Parathyroid adenoma (tissue), 2 donors: ENCODE data around the gene PARS2.

Experiments
- H2AFZ ChIP-seq: fragments of 300-600 bp; sonication (generic); one replicate; pipeline ENCODE4 v1.7.0; 2017; ENCODE audit warnings: antibody characterized with exemption, mild to moderate bottlenecking
- H3K27ac ChIP-seq: fragments of 300-600 bp; sonication (generic); one replicate; pipeline ENCODE4 v1.7.0; 2017
- H3K27me3 ChIP-seq: fragments of 300-600 bp; sonication (generic); one replicate; pipeline ENCODE4 v1.7.0; 2017; ENCODE audit warnings: low read length; ENCODE audit not compliant: control insufficient read depth, insufficient read depth
- H3K36me3 ChIP-seq: fragments of 300-600 bp; sonication (generic); one replicate; pipeline ENCODE4 v1.7.0; 2017; ENCODE audit warnings: low read length; ENCODE audit not compliant: control insufficient read depth, insufficient read depth
- H3K4me1 ChIP-seq: fragments of 300-600 bp; sonication (generic); one replicate; pipeline ENCODE4 v1.7.0; 2017; ENCODE audit warnings: control low read depth
- H3K4me2 ChIP-seq: fragments of 300-600 bp; sonication (generic); one replicate; pipeline ENCODE4 v1.7.0; 2017; ENCODE audit warnings: low read length
- H3K4me3 ChIP-seq: fragments of 300-600 bp; sonication (generic); one replicate; pipeline ENCODE4 v1.7.0; 2017; ENCODE audit warnings: low read depth, low read length
- H3K79me2 ChIP-seq: fragments of 300-600 bp; sonication (generic); one replicate; pipeline ENCODE4 v1.7.0; 2017; ENCODE audit warnings: control low read depth
- H3K9ac ChIP-seq: fragments of 300-600 bp; sonication (generic); one replicate; pipeline ENCODE4 v1.7.0; 2017; ENCODE audit warnings: mild to moderate bottlenecking
- H3K9me3 ChIP-seq: fragments of 300-600 bp; sonication (generic); one replicate; pipeline ENCODE4 v1.7.0; 2017; ENCODE audit warnings: low read length; ENCODE audit not compliant: control insufficient read depth
- TF ChIP-seq, protein P1 (sequence below): fragments of 300-600 bp; sonication (generic); IDR thresholded peaks from one replicate; pipeline ENCODE4 v1.7.0; 2017; ENCODE audit warnings: antibody characterized with exemption, mild to moderate bottlenecking
- donor health status: primary hyperparathyroidism.

PARS2 gene

DNA sequence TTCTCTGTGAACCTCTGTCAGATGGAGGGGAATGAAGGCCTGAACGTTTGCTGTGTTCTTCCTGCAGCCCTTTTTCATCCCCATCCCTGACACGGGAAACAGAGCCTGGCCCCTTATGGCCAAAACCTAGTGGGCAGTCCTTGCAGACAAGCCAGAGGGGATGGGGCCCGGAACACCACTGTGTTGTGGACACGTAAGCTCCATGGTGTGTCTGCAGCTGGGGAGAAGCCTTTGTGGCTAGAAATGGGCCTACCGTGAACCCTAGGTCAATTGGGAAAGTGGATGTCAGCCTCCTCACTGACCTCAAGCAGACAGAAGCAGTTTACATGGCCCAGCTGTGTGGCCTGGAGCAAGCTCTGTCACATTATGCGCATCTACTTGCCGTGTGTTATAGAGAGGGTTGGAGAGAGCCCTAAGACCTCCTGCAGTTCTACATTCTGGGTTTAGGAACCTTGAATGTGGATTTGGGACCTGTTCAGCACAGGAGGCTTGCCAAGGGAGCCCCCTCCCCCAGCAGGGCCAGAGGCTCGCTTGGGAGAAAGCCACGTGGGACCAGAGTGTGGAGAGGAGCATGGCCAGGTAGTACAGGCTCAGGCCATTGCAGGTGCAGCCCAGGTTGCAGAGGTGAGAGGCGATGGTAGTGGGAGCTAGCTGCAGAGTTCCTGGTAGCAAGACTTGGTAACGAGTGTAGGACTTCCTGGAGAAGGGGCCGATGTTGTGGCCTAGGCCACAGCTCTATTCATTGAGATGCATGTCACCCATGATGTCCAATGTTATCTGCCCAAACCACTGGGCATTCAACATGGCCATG lies 20.7 kb downstream of the PARS2 start:
- no peaks in the 10 kb centered on the region for H3K9me3 ChIP-seq
- H3K4me3 ChIP-seq = no peak overlapping the region
- no peak overlapping the region for H3K4me2 ChIP-seq
- H3K79me2 ChIP-seq = no peaks in the 10 kb centered on the region
- no peaks in the 10 kb centered on the region for H3K27me3 ChIP-seq
- no peaks in the 10 kb centered on the region for H3K4me1 ChIP-seq
- H3K27ac ChIP-seq = no peak overlapping the region
- no peak overlapping the region for H2AFZ ChIP-seq
- no peak overlapping the region for H3K9ac ChIP-seq
- H3K36me3 ChIP-seq = no peaks in the 10 kb centered on the region
- TF ChIP-seq, protein P1, sequence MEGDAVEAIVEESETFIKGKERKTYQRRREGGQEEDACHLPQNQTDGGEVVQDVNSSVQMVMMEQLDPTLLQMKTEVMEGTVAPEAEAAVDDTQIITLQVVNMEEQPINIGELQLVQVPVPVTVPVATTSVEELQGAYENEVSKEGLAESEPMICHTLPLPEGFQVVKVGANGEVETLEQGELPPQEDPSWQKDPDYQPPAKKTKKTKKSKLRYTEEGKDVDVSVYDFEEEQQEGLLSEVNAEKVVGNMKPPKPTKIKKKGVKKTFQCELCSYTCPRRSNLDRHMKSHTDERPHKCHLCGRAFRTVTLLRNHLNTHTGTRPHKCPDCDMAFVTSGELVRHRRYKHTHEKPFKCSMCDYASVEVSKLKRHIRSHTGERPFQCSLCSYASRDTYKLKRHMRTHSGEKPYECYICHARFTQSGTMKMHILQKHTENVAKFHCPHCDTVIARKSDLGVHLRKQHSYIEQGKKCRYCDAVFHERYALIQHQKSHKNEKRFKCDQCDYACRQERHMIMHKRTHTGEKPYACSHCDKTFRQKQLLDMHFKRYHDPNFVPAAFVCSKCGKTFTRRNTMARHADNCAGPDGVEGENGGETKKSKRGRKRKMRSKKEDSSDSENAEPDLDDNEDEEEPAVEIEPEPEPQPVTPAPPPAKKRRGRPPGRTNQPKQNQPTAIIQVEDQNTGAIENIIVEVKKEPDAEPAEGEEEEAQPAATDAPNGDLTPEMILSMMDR = no peak

DNA sequence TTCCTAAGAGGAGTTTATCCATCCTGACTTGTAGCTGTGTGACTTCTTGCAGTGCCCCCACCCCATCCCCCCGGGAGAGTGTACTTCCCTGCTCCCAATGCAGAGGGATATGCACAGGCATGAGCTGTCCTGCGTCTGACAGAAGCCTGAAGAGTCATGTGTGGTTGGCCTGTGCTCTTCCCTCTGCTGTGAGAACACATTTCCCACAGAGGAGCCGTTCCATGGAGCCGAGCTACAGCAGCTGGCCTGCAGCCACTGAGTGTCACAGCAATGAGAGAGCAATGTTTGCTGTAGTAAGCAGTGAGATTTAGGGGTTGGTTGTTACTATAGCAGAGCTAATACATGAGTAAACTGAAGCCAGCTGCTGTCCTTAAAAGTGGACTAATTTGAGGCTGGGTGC lies 22.0 kb downstream of the PARS2 start:
- TF ChIP-seq, protein P1 = no peak
- H3K4me2 ChIP-seq = no peak overlapping the region
- no peaks in the 10 kb centered on the region for H3K9me3 ChIP-seq
- no peak overlapping the region for H3K27ac ChIP-seq
- H3K27me3 ChIP-seq = no peaks in the 10 kb centered on the region
- no peaks in the 10 kb centered on the region for H3K4me1 ChIP-seq
- no peaks in the 10 kb centered on the region for H3K79me2 ChIP-seq
- H3K4me3 ChIP-seq = no peak overlapping the region
- H3K9ac ChIP-seq = no peak overlapping the region
- H2AFZ ChIP-seq = no peak overlapping the region
- H3K36me3 ChIP-seq = no peaks in the 10 kb centered on the region

DNA sequence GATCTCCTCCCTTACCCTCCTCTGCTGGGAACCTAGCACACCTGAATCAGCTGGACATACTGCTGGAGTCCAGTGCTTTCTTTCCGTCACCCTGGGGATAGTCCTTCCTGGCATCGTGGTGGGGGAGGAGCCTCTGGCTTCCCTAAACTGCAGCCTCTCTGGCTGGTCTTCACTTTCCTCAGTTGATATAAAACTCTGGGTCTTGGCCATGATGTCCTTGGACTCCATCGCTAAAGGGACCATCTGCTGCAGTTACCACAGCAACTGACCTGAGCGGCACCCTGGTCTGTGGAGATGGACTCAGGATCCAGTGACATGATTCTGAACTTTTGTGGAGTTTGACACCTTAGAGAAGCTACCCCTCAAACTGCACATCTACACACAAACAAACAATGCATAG lies 22.8 kb downstream of the PARS2 start:
- H3K27ac ChIP-seq = no peak overlapping the region
- H2AFZ ChIP-seq = no peak overlapping the region
- no peak overlapping the region for H3K4me3 ChIP-seq
- TF ChIP-seq, protein P1 = no peak
- no peaks in the 10 kb centered on the region for H3K79me2 ChIP-seq
- no peak overlapping the region for H3K9ac ChIP-seq
- no peaks in the 10 kb centered on the region for H3K9me3 ChIP-seq
- H3K4me1 ChIP-seq = no peaks in the 10 kb centered on the region
- H3K27me3 ChIP-seq = no peaks in the 10 kb centered on the region
- no peak overlapping the region for H3K4me2 ChIP-seq
- H3K36me3 ChIP-seq = no peaks in the 10 kb centered on the region

DNA sequence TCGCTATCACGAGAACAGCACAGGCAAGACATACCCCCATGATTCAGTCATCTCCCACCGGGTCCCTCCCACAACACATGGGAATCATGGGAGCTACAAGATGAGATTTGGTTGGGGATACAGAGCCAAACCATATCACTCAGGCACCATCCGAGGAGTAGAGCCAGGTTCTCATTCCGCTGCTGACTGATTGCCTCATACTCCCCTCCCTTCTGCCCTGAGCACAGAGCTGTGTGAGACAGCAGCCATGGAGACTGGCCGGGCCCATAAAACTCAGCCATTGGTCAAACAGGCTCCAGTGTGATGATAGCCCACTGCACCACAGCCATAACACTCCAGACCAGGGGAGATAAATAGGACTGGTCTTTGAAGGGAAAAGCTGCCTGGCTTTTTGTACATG lies 26.1 kb downstream of the PARS2 start:
- Histone ChIP-seq H3K36me3 (no peaks in the 10 kb centered on the region), H2AFZ (no peak overlapping the region), H3K27ac (no peak overlapping the region), H3K79me2 (no peaks in the 10 kb centered on the region), H3K9me3 (no peaks in the 10 kb centered on the region), H3K9ac (no peak overlapping the region), H3K4me1 (no peaks in the 10 kb centered on the region), H3K27me3 (no peaks in the 10 kb centered on the region), H3K4me2 (no peak overlapping the region), H3K4me3 (no peak overlapping the region)
- TF ChIP-seq, protein P1 = no peak

DNA sequence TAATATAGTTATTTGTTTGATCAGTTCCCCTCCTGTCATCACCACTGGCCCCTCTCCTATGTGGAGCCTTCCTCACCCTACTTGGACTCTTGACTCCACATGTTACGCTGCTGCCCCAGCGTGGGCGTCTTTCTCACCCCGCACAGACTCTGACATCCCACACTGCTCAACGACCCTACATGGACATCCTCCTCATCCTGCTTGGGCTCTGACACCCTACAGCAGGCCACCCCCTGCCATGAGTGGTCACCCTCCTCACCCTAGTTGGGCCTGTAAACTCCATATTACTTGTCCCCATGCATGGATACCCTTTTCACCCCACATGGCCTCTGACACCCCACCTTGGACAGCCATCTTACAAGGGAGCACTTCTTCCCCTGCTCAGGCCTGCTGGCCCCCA lies 27.6 kb downstream of the PARS2 start:
- Histone ChIP-seq H3K79me2 (no peaks in the 10 kb centered on the region), H3K9me3 (no peaks in the 10 kb centered on the region), H3K4me2 (no peak overlapping the region), H3K4me1 (no peaks in the 10 kb centered on the region), H2AFZ (no peak overlapping the region), H3K36me3 (no peaks in the 10 kb centered on the region), H3K27ac (no peak overlapping the region), H3K4me3 (no peak overlapping the region), H3K9ac (no peak overlapping the region), H3K27me3 (no peaks in the 10 kb centered on the region)
- TF ChIP-seq, protein P1 = no peak
